ENCODE results near the gene STIM2. TPM values are rescaled to one million over a fixed set of nuclear protein-coding genes. Genes with fewer than 3 reads are reported as not detected.

The STIM2 gene
- total and polyA plus RNA-seq, 9 of the 15 experiments (the other 6 are each of a cell fraction or from before 2014, with no cell fraction given) = 7.2 to 26.8 (median 15.4) TPM

GRCh38 chr4:27000122-27000521 is 139.5 kb downstream of the STIM2 start (continued):
- TF ChIP-seq, protein P1, sequence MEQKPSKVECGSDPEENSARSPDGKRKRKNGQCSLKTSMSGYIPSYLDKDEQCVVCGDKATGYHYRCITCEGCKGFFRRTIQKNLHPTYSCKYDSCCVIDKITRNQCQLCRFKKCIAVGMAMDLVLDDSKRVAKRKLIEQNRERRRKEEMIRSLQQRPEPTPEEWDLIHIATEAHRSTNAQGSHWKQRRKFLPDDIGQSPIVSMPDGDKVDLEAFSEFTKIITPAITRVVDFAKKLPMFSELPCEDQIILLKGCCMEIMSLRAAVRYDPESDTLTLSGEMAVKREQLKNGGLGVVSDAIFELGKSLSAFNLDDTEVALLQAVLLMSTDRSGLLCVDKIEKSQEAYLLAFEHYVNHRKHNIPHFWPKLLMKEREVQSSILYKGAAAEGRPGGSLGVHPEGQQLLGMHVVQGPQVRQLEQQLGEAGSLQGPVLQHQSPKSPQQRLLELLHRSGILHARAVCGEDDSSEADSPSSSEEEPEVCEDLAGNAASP (IDR thresholded peaks at IDR 0.05) = no peak
- TF ChIP-seq HSF4 (CRISPR knock-in tag; IDR thresholded peaks at IDR 0.05; ENCODE audit: borderline replicate concordance) (no peak), ETV5 (CRISPR knock-in tag; IDR thresholded peaks at IDR 0.05; ENCODE audit: low read depth) (no peak)

DNA sequence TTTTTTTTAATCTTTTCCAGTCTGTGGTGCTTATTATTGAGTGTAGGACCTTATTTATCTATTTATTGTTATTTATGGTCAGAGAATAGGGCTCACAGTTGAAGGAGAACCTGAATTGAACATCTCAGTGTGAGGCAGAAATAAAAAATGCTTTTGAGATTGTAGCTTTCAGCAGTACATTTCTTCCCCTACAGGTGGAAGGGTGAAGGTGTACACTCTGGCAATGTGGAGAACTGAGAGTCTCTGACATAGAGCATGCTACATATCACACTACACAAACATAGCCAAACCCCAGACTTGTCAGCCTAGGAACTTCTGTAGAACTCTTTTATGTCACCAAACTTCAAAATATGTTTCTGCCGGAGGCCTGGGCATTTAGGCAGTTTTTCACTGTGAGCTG is 140.2 kb downstream of the STIM2 start:
- WGBS (ENCODE audit: insufficient coverage, low coverage, missing lambda C conversion rate) = 100% methylated on average over 1 of the region's 1 CpG
- BruUV-seq (replicated peaks) = no TSS peak
- ATAC-seq (peak; percentile 86), FAIRE-seq (no peak), DNase-seq (ENCODE audit: extremely low read depth in 1 of 4, low spot score in 3 of 4) (peak in 2 of 4 experiments; percentile 14 to 19)
- in situ Hi-C loops (cut with MboI) (no loop called here), intact Hi-C loops (cut with micrococcal nuclease) (no loop called here)
- H3K27ac ChIP-seq (ENCODE audit: extremely low read depth, low read depth, low read length) = no peak overlapping the region
- no peak overlapping the region for H3K4me3 ChIP-seq
- H3K9me3 ChIP-seq (replicated peaks; ENCODE audit: control insufficient read depth, insufficient read depth, low read depth, low read length) = no peaks in the 10 kb centered on the region
- no peaks in the 10 kb centered on the region for H3K27me3 ChIP-seq (ENCODE audit: control insufficient read depth in 2 of 2, insufficient read depth in 2 of 2, low read length in 2 of 2)
- no peaks in the 10 kb centered on the region for H3K79me2 ChIP-seq (ENCODE audit: control insufficient read depth, insufficient read depth, low read length)
- H2AFZ ChIP-seq (ENCODE audit: low read depth, low read length) = no peak overlapping the region
- H3K9me1 ChIP-seq (ENCODE audit: control insufficient read depth, insufficient read depth, low read length) = no peaks in the 10 kb centered on the region
- H3K4me2 ChIP-seq (ENCODE audit: insufficient read depth, low read length) = no peak overlapping the region
- H3K9ac ChIP-seq (ENCODE audit: insufficient read depth in 1 of 2, low read depth in 2 of 2, low read length in 2 of 2) = no peak overlapping the region
- CTCF ChIA-PET (ENCODE audit: low intra/inter-chr PET ratio) = no interaction called here
- H3K36me3 ChIP-seq (ENCODE audit: control insufficient read depth, insufficient read depth, low read length) = no peaks in the 10 kb centered on the region; the same call in 2 of the 3 replicates
- H4K20me1 ChIP-seq (replicated peaks; ENCODE audit: control insufficient read depth, insufficient read depth, low read length) = no peaks in the 10 kb centered on the region
- no peaks in the 10 kb centered on the region for H3K4me1 ChIP-seq (replicated peaks in 1 of 2; ENCODE audit: control insufficient read depth in 2 of 2, insufficient read depth in 2 of 2, low read length in 2 of 2)
- POLR2A ChIA-PET = no interaction called here
- TF ChIP-seq CHD1 (IDR thresholded peaks at IDR 0.05; ENCODE audit: low read length) (no peak), KAT7 (CRISPR knock-in tag; IDR thresholded peaks at IDR 0.05; ENCODE audit: borderline replicate concordance) (no peak), ZZZ3 (IDR thresholded peaks at IDR 0.05) (no peak), TCF3 (CRISPR knock-in tag; IDR thresholded peaks at IDR 0.05) (no peak), CUX1 (CRISPR knock-in tag; IDR thresholded peaks at IDR 0.05) (no peak), CTCF (IDR thresholded peaks at IDR 0.05 in 2 of 3, conservative IDR thresholded peaks at IDR 0.05 in 1 of 3; ENCODE audit: insufficient read depth in 2 of 3, low read depth in 1 of 3, low read length in 3 of 3) (peak in 2 of 3 experiments; percentile 18 to 31; a peak in 2 of 6 replicates), JUND (IDR thresholded peaks at IDR 0.05; ENCODE audit: borderline replicate concordance, low read depth, low read length) (no peak), JUND (tag; IDR thresholded peaks at IDR 0.05; ENCODE audit: borderline replicate concordance, low read depth, low read length) (no peak), BCL6 (CRISPR knock-in tag; IDR thresholded peaks at IDR 0.05) (no peak), POLR2B (IDR thresholded peaks at IDR 0.05; ENCODE audit: low read depth, partially characterized antibody) (no peak)

Data from K562 (cell line).